H1 (cell line): ENCODE results near the gene OXER1. TPM values are rescaled to one million over a fixed set of nuclear protein-coding genes. Genes with fewer than 3 reads are reported as not detected.

Experiments used
- BACH1 ChIP-seq: IDR thresholded peaks from 2 replicates; pipeline ENCODE4 v1.6.1; 2012; ENCODE audit warnings: low read length, improper control_type of control experiment
- BRCA1 ChIP-seq: IDR thresholded peaks from 2 replicates; pipeline ENCODE4 v1.6.1; 2012; ENCODE audit warnings: low read depth, low read length, improper control_type of control experiment
- CHD7 ChIP-seq: fragments of 300-600 bp; sonication (generic); IDR thresholded peaks from 2 replicates; pipeline ENCODE4 v1.7.1; 2012; ENCODE audit warnings: low read length, moderate library complexity, mild to moderate bottlenecking, inconsistent platforms; ENCODE audit not compliant: insufficient replicate concordance
- SP2 ChIP-seq: IDR thresholded peaks from 2 replicates; pipeline ENCODE4 v1.6.1; 2012; ENCODE audit warnings: mild to moderate bottlenecking, low read length, inconsistent platforms
- ZNF274 ChIP-seq: IDR thresholded peaks from 2 replicates; pipeline ENCODE4 v1.7.0; 2012; ENCODE audit warnings: low read length, borderline replicate concordance; ENCODE audit errors: extremely low read depth
- polyA plus RNA-seq, 7 experiments: library from polyadenylated mRNA; depleted of rRNA in 3 of 7; stranded (reverse) in 5 of 7; unstranded in 2 of 7; fragments of >200 nt in 5 of 7; fragments of 200-250 nt in 2 of 7; gene quantifications; 1 replicate in 5 of 7; 2 replicates in 1 of 7; 4 replicates in 1 of 7; pipeline versions ENCODE4 v1.2.1 to v1.2.3, GENCODE V29; 2011 to 2013; ENCODE audit warnings: missing spikeins in 2 of 7, mixed read lengths in 2 of 7
- total RNA-seq: library from RNA; stranded (reverse); fragmentation: NEBNext Ultra II Directional; extraction: Animal tissue kit (Norgen Biotek cat#: 25700); gene quantifications from 2 replicates; pipeline ENCODE4 v1.2.1, GENCODE V29; 2021

OXER1 gene
- total and polyA plus RNA-seq, 2 of the 8 experiments (the other 6 are each of a cell fraction or from before 2014, with no cell fraction given), result 1.2 to 2.9 TPM

DNA sequence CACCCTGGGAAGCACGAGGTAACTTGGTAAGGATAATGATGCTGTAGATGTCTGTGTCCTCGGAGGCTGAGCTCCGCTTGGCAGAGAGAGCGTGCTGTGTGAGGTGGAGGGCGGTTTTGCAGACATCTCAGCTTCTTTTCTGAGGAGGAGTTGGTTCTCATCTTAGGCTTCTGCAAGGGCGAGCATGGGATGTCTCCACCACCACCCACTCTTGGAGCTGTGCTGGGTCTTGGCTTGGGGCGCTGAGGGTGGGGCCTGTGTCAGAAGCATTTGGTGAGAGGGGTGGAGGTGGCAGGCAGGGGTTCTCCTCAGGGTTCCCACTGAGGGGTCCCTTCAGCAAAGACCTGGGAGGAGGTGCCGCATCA lies 9.2 kb downstream of the OXER1 start (continued):
- no peak for TF ChIP-seq CHD7
- TF ChIP-seq SP2, result no peak
- no peak for TF ChIP-seq BACH1
- no peak for TF ChIP-seq BRCA1
- no peak for TF ChIP-seq ZNF274
- TF ChIP-seq, all 59 proteins: peak for 0
